RWPE1 (cell line): ENCODE data around the gene GNG4.

ENCODE experiments used
- CTCF ChIA-PET: fragments of 350-600 bp; sonication (Branson Sonifier 250); formaldehyde crosslinking; extraction: SDS; loops from one replicate; lab custom pipeline; 2021; lab: Yijun Ruan, JAX
- POLR2A ChIA-PET: fragments of 400-600 bp; formaldehyde crosslinking; extraction: SDS; loops from one replicate; lab custom pipeline; 2020; ENCODE audit warnings: antibody characterized with exemption; ENCODE audit not compliant: low non-redundant PET; lab: Yijun Ruan, JAX
- DNase-seq: peaks from one replicate; pipeline ENCODE4 v3.0.0; 2012; ENCODE audit warnings: low spot score
- H3K27ac ChIP-seq: fragments of 450-650 bp; 2 replicates; pipeline ENCODE4 v1.5.1; 2017
- CTCF ChIP-seq: fragments of 450-650 bp; conservative IDR thresholded peaks from 2 replicates; pipeline ENCODE4 v1.5.1; 2017; ENCODE audit warnings: low read depth, mild to moderate bottlenecking

GNG4 gene

GRCh38 chr1:235566084-235566483 is 83.5 kb downstream of the GNG4 start:
- POLR2A ChIA-PET, result no interaction called here
- TF ChIP-seq CTCF, result no peak
- CTCF ChIA-PET, result no interaction called here
- DNase-seq, result no peak
- no peak overlapping the region for H3K27ac ChIP-seq

- DNase-seq, result no peak
- ChIA-PET POLR2A (no interaction called here), CTCF (interaction anchor here (0.7 to 1.1 kb wide), 2 partner anchors 18 to 50 kb away, joined by 3 read pairs; no protein-coding TSS in a partner anchor)
- H3K27ac ChIP-seq, result no peak overlapping the region
- no peak for TF ChIP-seq CTCF
These were observed 86.0 kb downstream of the GNG4 start for GRCh38 chr1:235563513-235564061.

- CTCF ChIA-PET, result interaction anchor here (0.6 kb wide), 2 partner anchors 51 to 70 kb away, joined by 3 to 5 read pairs; no protein-coding TSS in a partner anchor
- no peak for TF ChIP-seq CTCF
- POLR2A ChIA-PET, result no interaction called here
- no peak for DNase-seq
- no peak overlapping the region for H3K27ac ChIP-seq
These were observed 87.0 kb downstream of the GNG4 start for GRCh38 chr1:235562589-235562988.

- no peak overlapping the region for H3K27ac ChIP-seq
- ChIA-PET POLR2A (no interaction called here), CTCF (no interaction called here)
- TF ChIP-seq CTCF, result no peak
- no peak for DNase-seq
These were observed 90.9 kb downstream of the GNG4 start for GRCh38 chr1:235558621-235559169.

GRCh38 chr1:235557495-235557894 is 92.1 kb downstream of the GNG4 start:
- DNase-seq, result no peak
- TF ChIP-seq CTCF, result no peak
- ChIA-PET POLR2A (no interaction called here), CTCF (interaction anchor here (0.8 to 0.9 kb wide), 2 partner anchors 30 to 41 kb away, joined by 3 to 5 read pairs; no protein-coding TSS in a partner anchor)
- H3K27ac ChIP-seq, result no peak overlapping the region

- CTCF ChIA-PET, result interaction anchor here (0.5 to 0.9 kb wide), 3 partner anchors 32 to 206 kb away, joined by 3 to 4 read pairs (median 3); no protein-coding TSS in a partner anchor
- no peak for TF ChIP-seq CTCF
- H3K27ac ChIP-seq, result no peak overlapping the region
- POLR2A ChIA-PET, result no interaction called here
- no peak for DNase-seq
These were observed 92.8 kb downstream of the GNG4 start for GRCh38 chr1:235556807-235557206.
